Mesendoderm (in vitro differentiated cells): ENCODE results near the gene FOXQ1.
A peak's percentile ranks its signal among the peaks of the same experiment; 100 is the strongest.

ENCODE experiments used
- DNase-seq: peaks from one replicate; pipeline ENCODE4 v3.0.0; 2013
- H2AK5ac ChIP-seq: 2 replicates; pipeline ENCODE4 v1.6.1; 2013; ENCODE audit warnings: low read length, inconsistent platforms
- H2BK120ac ChIP-seq: 2 replicates; pipeline ENCODE4 v1.6.1; 2013; ENCODE audit warnings: low read depth, mild to moderate bottlenecking, low read length, moderate library complexity, mixed read lengths
- H2BK15ac ChIP-seq: replicated peaks from 2 replicates; pipeline ENCODE4 v1.6.1; 2013; ENCODE audit warnings: low read depth, mild to moderate bottlenecking, moderate library complexity
- H2BK5ac ChIP-seq: 2 replicates; pipeline ENCODE4 v1.6.1; 2013; ENCODE audit warnings: low read length, inconsistent platforms
- H3K18ac ChIP-seq: 2 replicates; pipeline ENCODE4 v1.6.1; 2013; ENCODE audit warnings: mild to moderate bottlenecking, low read length, mixed read lengths
- H3K23ac ChIP-seq: one replicate; pipeline ENCODE4 v1.6.1; 2013; ENCODE audit warnings: low read length
- H3K27ac ChIP-seq: 2 replicates; pipeline ENCODE4 v1.5.1; 2013; ENCODE audit warnings: low read depth, mild to moderate bottlenecking, inconsistent platforms, low read length, moderate library complexity
- H3K27me3 ChIP-seq: 2 replicates; pipeline ENCODE4 v1.6.1; 2013; ENCODE audit warnings: low read length, control low read depth, mild to moderate bottlenecking, inconsistent platforms; ENCODE audit not compliant: insufficient read depth, poor library complexity
- H3K36me3 ChIP-seq: 2 replicates; pipeline ENCODE4 v1.6.1; 2013; ENCODE audit warnings: low read length, inconsistent platforms; ENCODE audit not compliant: control insufficient read depth, insufficient read depth
- H3K4ac ChIP-seq: one replicate; pipeline ENCODE4 v1.6.1; 2013; ENCODE audit warnings: low read depth, mild to moderate bottlenecking, low read length, moderate library complexity
- H3K4me1 ChIP-seq: 2 replicates; pipeline ENCODE4 v1.6.1; 2013; ENCODE audit warnings: low read depth, low read length, inconsistent platforms; ENCODE audit not compliant: control insufficient read depth
- H3K4me2 ChIP-seq: 2 replicates; pipeline ENCODE4 v1.6.1; 2013; ENCODE audit warnings: low read length
- H3K4me3 ChIP-seq: 2 replicates; pipeline ENCODE4 v1.5.1; 2013; ENCODE audit warnings: mild to moderate bottlenecking, low read length
- H3K56ac ChIP-seq: one replicate; pipeline ENCODE4 v1.6.1; 2013; ENCODE audit warnings: low read length
- H3K79me1 ChIP-seq: 2 replicates; pipeline ENCODE4 v1.6.1; 2013; ENCODE audit warnings: low read length, inconsistent platforms
- H3K79me2 ChIP-seq: 2 replicates; pipeline ENCODE4 v1.6.1; 2013; ENCODE audit warnings: mild to moderate bottlenecking, low read length; ENCODE audit not compliant: control insufficient read depth, insufficient read depth
- H3K9ac ChIP-seq: 2 replicates; pipeline ENCODE4 v1.6.1; 2013; ENCODE audit warnings: low read length, inconsistent platforms
- H4K5ac ChIP-seq: one replicate; pipeline ENCODE4 v1.6.1; 2013; ENCODE audit warnings: low read length
- H4K8ac ChIP-seq: one replicate; pipeline ENCODE4 v1.6.1; 2013; ENCODE audit warnings: low read depth, mild to moderate bottlenecking, control low read depth, low read length, moderate library complexity
- WGBS: extraction: QIAGEN DNeasy Blood & Tissue Kit; methylation state at CpG from one replicate; pipeline ENCODE4 v1.1.7; 2013; ENCODE audit warnings: low lambda C conversion rate, missing lambda C conversion rate; ENCODE audit not compliant: insufficient coverage; ENCODE audit errors: extremely low coverage; 5-methylcytosine and 5-hydroxymethylcytosine counted together

The FOXQ1 gene

GRCh38 chr6:1325461-1326309 lies 13.8 kb downstream of the FOXQ1 start:
- no peak overlapping the region for H3K18ac ChIP-seq
- H3K23ac ChIP-seq = no peak overlapping the region
- H4K8ac ChIP-seq = no peak overlapping the region
- no peaks in the 10 kb centered on the region for H3K27me3 ChIP-seq
- peak; percentile 60 for DNase-seq
- no peak overlapping the region for H4K5ac ChIP-seq
- H3K36me3 ChIP-seq = no peaks in the 10 kb centered on the region
- H3K79me1 ChIP-seq = no peaks in the 10 kb centered on the region
- H3K27ac ChIP-seq = no peak overlapping the region
- WGBS = no CpG with 5 or more reads among the region's 6 CpGs
- H2BK5ac ChIP-seq = no peak overlapping the region
- no peak overlapping the region for H3K56ac ChIP-seq
- H3K4me2 ChIP-seq = no peak overlapping the region
- H2BK120ac ChIP-seq = no peak overlapping the region
- no peak overlapping the region for H2BK15ac ChIP-seq
- H3K9ac ChIP-seq = no peak overlapping the region
- H3K4ac ChIP-seq = no peak overlapping the region
- H3K4me3 ChIP-seq = no peak overlapping the region
- no peak overlapping the region for H2AK5ac ChIP-seq
- no peaks in the 10 kb centered on the region for H3K4me1 ChIP-seq
- H3K79me2 ChIP-seq = no peaks in the 10 kb centered on the region

- no peak overlapping the region for H3K4me2 ChIP-seq
- no peaks in the 10 kb centered on the region for H3K27me3 ChIP-seq
- WGBS = no CpG with 5 or more reads among the region's 11 CpGs
- no peak overlapping the region for H2AK5ac ChIP-seq
- H3K56ac ChIP-seq = no peak overlapping the region
- H3K27ac ChIP-seq = no peak overlapping the region
- no peak overlapping the region for H3K4me3 ChIP-seq
- H3K79me1 ChIP-seq = no peaks in the 10 kb centered on the region
- H2BK120ac ChIP-seq = no peak overlapping the region
- no peaks in the 10 kb centered on the region for H3K79me2 ChIP-seq
- no peak overlapping the region for H4K5ac ChIP-seq
- H3K18ac ChIP-seq = no peak overlapping the region
- no peak overlapping the region for H4K8ac ChIP-seq
- no peaks in the 10 kb centered on the region for H3K36me3 ChIP-seq
- no peak overlapping the region for H3K4ac ChIP-seq
- no peak overlapping the region for H3K23ac ChIP-seq
- DNase-seq = no peak
- no peak overlapping the region for H2BK5ac ChIP-seq
- H2BK15ac ChIP-seq = no peak overlapping the region
- H3K9ac ChIP-seq = no peak overlapping the region
- no peaks in the 10 kb centered on the region for H3K4me1 ChIP-seq
Observed at GRCh38 chr6:1326535-1327121, 14.7 kb downstream of the FOXQ1 start.

- H3K4me1 ChIP-seq = no peaks in the 10 kb centered on the region
- H3K79me1 ChIP-seq = no peaks in the 10 kb centered on the region
- H2BK5ac ChIP-seq = no peak overlapping the region
- no peak overlapping the region for H3K4ac ChIP-seq
- no peaks in the 10 kb centered on the region for H3K79me2 ChIP-seq
- H4K8ac ChIP-seq = no peak overlapping the region
- H3K4me2 ChIP-seq = no peak overlapping the region
- no peaks in the 10 kb centered on the region for H3K27me3 ChIP-seq
- no CpG with 5 or more reads among the region's 8 CpGs for WGBS
- no peak overlapping the region for H3K56ac ChIP-seq
- no peaks in the 10 kb centered on the region for H3K36me3 ChIP-seq
- no peak for DNase-seq
- no peak overlapping the region for H3K18ac ChIP-seq
- H2BK120ac ChIP-seq = no peak overlapping the region
- no peak overlapping the region for H3K27ac ChIP-seq
- no peak overlapping the region for H3K23ac ChIP-seq
- no peak overlapping the region for H3K9ac ChIP-seq
- H2BK15ac ChIP-seq = no peak overlapping the region
- no peak overlapping the region for H3K4me3 ChIP-seq
- no peak overlapping the region for H2AK5ac ChIP-seq
- no peak overlapping the region for H4K5ac ChIP-seq
Observed at GRCh38 chr6:1327630-1328029, 15.7 kb downstream of the FOXQ1 start.

GRCh38 chr6:1328129-1328800 lies 16.4 kb downstream of the FOXQ1 start:
- no peak overlapping the region for H3K23ac ChIP-seq
- H3K9ac ChIP-seq = no peak overlapping the region
- no peak for DNase-seq
- H3K36me3 ChIP-seq = no peaks in the 10 kb centered on the region
- no peak overlapping the region for H3K4ac ChIP-seq
- no peak overlapping the region for H2BK5ac ChIP-seq
- H3K4me3 ChIP-seq = no peak overlapping the region
- H3K4me1 ChIP-seq = no peaks in the 10 kb centered on the region
- no peaks in the 10 kb centered on the region for H3K79me2 ChIP-seq
- H3K79me1 ChIP-seq = no peaks in the 10 kb centered on the region
- H3K56ac ChIP-seq = no peak overlapping the region
- no peak overlapping the region for H4K5ac ChIP-seq
- no peak overlapping the region for H4K8ac ChIP-seq
- no CpG with 5 or more reads among the region's 2 CpGs for WGBS
- no peak overlapping the region for H3K4me2 ChIP-seq
- H2BK15ac ChIP-seq = no peak overlapping the region
- H3K18ac ChIP-seq = no peak overlapping the region
- no peaks in the 10 kb centered on the region for H3K27me3 ChIP-seq
- H2BK120ac ChIP-seq = no peak overlapping the region
- no peak overlapping the region for H2AK5ac ChIP-seq
- no peak overlapping the region for H3K27ac ChIP-seq

- no peak overlapping the region for H4K5ac ChIP-seq
Observed at GRCh38 chr6:1329708-1330107, 17.8 kb downstream of the FOXQ1 start.

More at GRCh38 chr6:1329708-1330107, 17.8 kb downstream of the FOXQ1 start:
- Histone ChIP-seq H3K9ac (no peak overlapping the region), H2BK5ac (no peak overlapping the region), H3K79me1 (no peaks in the 10 kb centered on the region), H4K8ac (no peak overlapping the region), H3K56ac (no peak overlapping the region), H3K4ac (no peak overlapping the region), H3K36me3 (no peaks in the 10 kb centered on the region), H2AK5ac (no peak overlapping the region), H3K4me2 (no peak overlapping the region), H3K27ac (no peak overlapping the region), H3K27me3 (no peaks in the 10 kb centered on the region), H2BK15ac (no peak overlapping the region), H3K4me1 (no peaks in the 10 kb centered on the region), H3K23ac (no peak overlapping the region), H3K4me3 (no peak overlapping the region), H3K18ac (no peak overlapping the region), H3K79me2 (no peaks in the 10 kb centered on the region), H2BK120ac (no peak overlapping the region)
- no peak for DNase-seq
